K562 (cell line): Measurements from ENCODE around the gene RBMX.

Source experiments
- ARID4B ChIP-seq: sonication (generic); formaldehyde crosslinking; IDR thresholded peaks from 2 replicates; pipeline ENCODE4 v1.8.0; 2022; ENCODE audit warnings: mild to moderate bottlenecking, missing genetic modification reagents
- CBX2 ChIP-seq: fragments of 200-600 bp; sonication (generic); IDR thresholded peaks from one replicate; pipeline ENCODE4 v1.6.1; 2012; ENCODE audit warnings: mild to moderate bottlenecking, low read length, inconsistent platforms; ENCODE audit not compliant: insufficient read depth, poor library complexity, severe bottlenecking
- CTCF ChIP-seq, 3 experiments: IDR thresholded peaks in 2 of 3; conservative IDR thresholded peaks in 1 of 3; 2 replicates each; pipeline ENCODE4 v1.5.1; 2011 to 2012; ENCODE audit warnings: low read length in 3 of 3, mild to moderate bottlenecking in 3 of 3, control low read depth in 2 of 3, improper control_type of control experiment in 1 of 3, inconsistent platforms in 1 of 3, low read depth in 1 of 3, mixed read lengths in 1 of 3, moderate library complexity in 1 of 3; ENCODE audit not compliant: insufficient read depth in 2 of 3
- ELF4 ChIP-seq: fragments of 450-650 bp; formaldehyde crosslinking; IDR thresholded peaks from 2 replicates; pipeline ENCODE4 v1.4.0; 2022; ENCODE audit warnings: missing genetic modification characterization
- MXI1 ChIP-seq: IDR thresholded peaks from 2 replicates; pipeline ENCODE4 v1.6.1; 2011; ENCODE audit warnings: low read depth, mild to moderate bottlenecking, improper control_type of control experiment, low read length
- POLR2A ChIP-seq: fragments of 450-650 bp; conservative IDR thresholded peaks from 2 replicates; pipeline ENCODE4 v1.6.1; 2016
- ZFX ChIP-seq: sonication (generic); formaldehyde crosslinking; IDR thresholded peaks from 2 replicates; pipeline ENCODE4 v1.8.0; 2022; ENCODE audit warnings: mild to moderate bottlenecking, missing genetic modification reagents, moderate library complexity
- ZNF274 ChIP-seq: IDR thresholded peaks from 2 replicates; pipeline ENCODE4 v1.6.1; 2011; ENCODE audit warnings: low read depth, mild to moderate bottlenecking, low read length, moderate library complexity, borderline replicate concordance
- ZNF316 ChIP-seq: fragments of 450-650 bp; IDR thresholded peaks from 2 replicates; pipeline ENCODE4 v1.6.1; 2016
- ZZZ3 ChIP-seq: fragments of 450-650 bp; IDR thresholded peaks from 2 replicates; pipeline ENCODE4 v1.6.1; 2016; ENCODE audit warnings: antibody characterized with exemption, mild to moderate bottlenecking, moderate library complexity

- TF ChIP-seq MXI1 (no peak), ARID4B (CRISPR knock-in tag) (no peak), ZFX (CRISPR knock-in tag) (no peak), ZZZ3 (no peak), ZNF316 (no peak), CTCF (IDR thresholded peaks at IDR 0.05 in 2 of 3, conservative IDR thresholded peaks at IDR 0.05 in 1 of 3; ENCODE audit: insufficient read depth in 2 of 3, low read depth in 1 of 3, low read length in 3 of 3) (no peak), ELF4 (no peak), ZNF274 (no peak), POLR2A (no peak), CBX2 (no peak)
Observed at GRCh38 chrX:136861877-136862276, 18.6 kb downstream of the RBMX start.
